Activated naive CD8-positive, alpha-beta T cell (primary cell): ENCODE results near the gene UFC1.
A peak's percentile ranks its signal among the peaks of the same experiment; 100 is the strongest.

Experiments
- H3K27ac Mint-ChIP-seq: one replicate; pipeline ENCODE4 v1.8.0; 2021; ENCODE audit warnings: mixed read lengths
- H3K27me3 Mint-ChIP-seq: one replicate; pipeline ENCODE4 v1.8.0; 2021; ENCODE audit warnings: mixed read lengths
- H3K36me3 Mint-ChIP-seq: one replicate; pipeline ENCODE4 v1.8.0; 2021; ENCODE audit warnings: mixed read lengths
- H3K4me1 Mint-ChIP-seq: one replicate; pipeline ENCODE4 v1.8.0; 2021; ENCODE audit warnings: low read depth, mixed read lengths
- H3K4me3 Mint-ChIP-seq: one replicate; pipeline ENCODE4 v1.8.0; 2021; ENCODE audit warnings: mild to moderate bottlenecking, mixed read lengths
- H3K9me3 Mint-ChIP-seq: one replicate; pipeline ENCODE4 v1.8.0; 2021; ENCODE audit warnings: low read depth, mixed read lengths

UFC1 gene

GRCh38 chr1:161128591-161129420, 25.0 kb upstream of the UFC1 start:
- H3K4me3 Mint-ChIP-seq: peak overlapping the region; percentile 27
- H3K27ac Mint-ChIP-seq: peak overlapping the region; percentile 97
- H3K36me3 Mint-ChIP-seq: peaks cover 13% of the 10 kb centered on the region
- no peaks in the 10 kb centered on the region for H3K9me3 Mint-ChIP-seq
- H3K4me1 Mint-ChIP-seq: peaks cover 58% of the 10 kb centered on the region
- no peaks in the 10 kb centered on the region for H3K27me3 Mint-ChIP-seq

GRCh38 chr1:161130266-161130665, 23.5 kb upstream of the UFC1 start:
- Mint-ChIP-seq H3K4me1 (peaks cover 62% of the 10 kb centered on the region), H3K9me3 (no peaks in the 10 kb centered on the region), H3K27me3 (no peaks in the 10 kb centered on the region), H3K4me3 (no peak overlapping the region), H3K27ac (peak overlapping the region; percentile 97), H3K36me3 (peaks cover 13% of the 10 kb centered on the region)

- Mint-ChIP-seq H3K4me3 (no peak overlapping the region), H3K36me3 (peaks cover 5% of the 10 kb centered on the region), H3K27ac (peak overlapping the region; percentile 97), H3K4me1 (peaks cover 54% of the 10 kb centered on the region), H3K9me3 (no peaks in the 10 kb centered on the region), H3K27me3 (no peaks in the 10 kb centered on the region)
Measured at GRCh38 chr1:161131523-161132409, 22.0 kb upstream of the UFC1 start.

DNA sequence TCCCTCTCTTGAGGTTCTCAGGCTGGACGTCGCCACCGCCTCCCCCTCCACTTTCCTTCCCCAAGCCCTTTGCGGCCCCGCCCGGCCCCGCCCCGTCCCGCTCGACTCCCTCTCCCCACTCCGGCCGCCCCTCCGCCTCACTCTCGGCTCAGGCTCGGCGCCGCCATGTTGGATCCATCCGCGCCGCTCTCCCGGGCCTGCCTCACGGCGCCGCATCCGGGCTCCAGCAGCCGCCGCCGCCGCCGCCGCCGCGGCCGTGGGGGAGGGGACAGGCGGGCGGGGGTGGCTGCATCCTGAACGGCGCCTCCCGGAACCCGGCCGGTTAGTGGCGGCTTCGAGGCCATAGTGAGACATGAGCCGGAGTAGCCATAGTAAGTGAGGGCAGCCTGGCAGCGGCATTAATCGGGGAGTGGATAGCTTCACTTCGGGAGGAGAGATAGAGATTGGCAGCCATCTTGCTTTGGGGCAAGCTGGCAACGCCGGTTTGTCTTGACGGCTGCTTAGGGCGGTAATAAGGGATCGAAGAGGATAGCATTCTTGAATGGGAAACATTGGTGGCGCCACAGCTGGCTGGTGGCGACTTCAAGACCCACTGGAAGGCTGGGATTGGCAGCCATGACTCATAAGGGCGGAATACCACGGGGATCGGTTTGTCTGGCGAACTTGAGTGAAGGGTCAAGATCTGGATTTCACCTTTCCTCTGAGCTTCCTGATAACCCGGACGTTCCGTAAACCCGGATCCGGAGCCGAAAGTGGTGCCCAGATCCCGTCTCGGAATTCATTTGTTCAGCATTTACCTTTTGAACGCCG, 21.2 kb upstream of the UFC1 start, which contains the start of gene DEDD:
Gene DEDD (minus strand): TSS at position 258 of the 810 bp plus-strand sequence. CDS start 8,205 bp downstream, outside the sequence.
- Mint-ChIP-seq H3K9me3 (no peaks in the 10 kb centered on the region), H3K27ac (peak within 1 kb of the TSS; percentile 97), H3K27me3 (no peaks in the 10 kb centered on the region), H3K4me3 (no peak within 1 kb of the TSS), H3K4me1 (peaks cover 46% of the 10 kb centered on the region), H3K36me3 (peaks cover 4% of the 10 kb centered on the region)

- no peak overlapping the region for H3K4me3 Mint-ChIP-seq
- H3K27ac Mint-ChIP-seq: no peak overlapping the region
- H3K27me3 Mint-ChIP-seq: no peaks in the 10 kb centered on the region
- H3K9me3 Mint-ChIP-seq: no peaks in the 10 kb centered on the region
- peaks cover 4% of the 10 kb centered on the region for H3K36me3 Mint-ChIP-seq
- H3K4me1 Mint-ChIP-seq: peaks cover 40% of the 10 kb centered on the region
Measured at GRCh38 chr1:161133220-161133740, 20.5 kb upstream of the UFC1 start.

DNA sequence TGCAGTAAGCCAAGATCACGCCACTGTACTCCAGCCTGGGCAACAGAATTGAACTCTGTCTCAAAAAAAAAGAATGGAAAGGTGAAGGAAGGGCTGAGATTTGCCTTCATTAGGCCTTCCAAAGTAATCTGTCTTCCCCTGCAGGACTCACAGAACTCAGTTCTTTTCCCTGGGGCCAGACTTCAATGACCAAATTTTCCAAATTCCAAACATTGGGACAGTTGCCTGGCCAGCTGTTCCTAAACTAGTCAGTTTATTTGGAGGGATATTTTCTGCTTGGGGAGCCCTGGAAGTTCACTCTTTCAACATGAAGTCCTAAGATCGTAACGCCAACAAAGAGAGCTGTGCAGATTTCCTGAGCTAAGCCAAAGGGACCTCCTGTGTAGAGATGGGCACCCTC, 15.9 kb upstream of the UFC1 start:
- peaks cover 5% of the 10 kb centered on the region for H3K4me1 Mint-ChIP-seq
- H3K4me3 Mint-ChIP-seq: no peak overlapping the region
- H3K36me3 Mint-ChIP-seq: no peaks in the 10 kb centered on the region
- H3K27me3 Mint-ChIP-seq: no peaks in the 10 kb centered on the region
- H3K27ac Mint-ChIP-seq: no peak overlapping the region
- H3K9me3 Mint-ChIP-seq: no peaks in the 10 kb centered on the region

DNA sequence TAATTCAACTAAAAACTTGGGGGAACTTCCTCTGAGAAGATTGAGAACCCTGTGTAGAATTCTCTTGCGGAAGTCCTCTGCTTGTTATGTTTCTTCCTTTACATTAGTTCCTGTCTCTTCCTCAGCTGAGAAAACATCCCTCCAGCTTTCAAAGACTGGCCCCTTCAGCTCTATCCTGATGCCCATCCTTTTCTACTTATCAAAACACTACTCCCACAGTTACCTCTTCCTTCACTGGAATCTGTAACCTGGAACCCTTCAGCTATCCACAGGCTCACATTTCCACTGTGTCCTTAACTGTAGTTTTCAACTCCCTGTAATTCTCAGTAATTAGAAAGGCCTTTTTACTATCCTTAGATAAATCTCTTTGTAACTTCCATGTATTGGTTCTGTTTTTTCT, 15.3 kb upstream of the UFC1 start:
- Mint-ChIP-seq H3K9me3 (no peaks in the 10 kb centered on the region), H3K4me1 (peaks cover 5% of the 10 kb centered on the region), H3K4me3 (no peak overlapping the region), H3K27me3 (no peaks in the 10 kb centered on the region), H3K27ac (peak overlapping the region; percentile 17), H3K36me3 (no peaks in the 10 kb centered on the region)

DNA sequence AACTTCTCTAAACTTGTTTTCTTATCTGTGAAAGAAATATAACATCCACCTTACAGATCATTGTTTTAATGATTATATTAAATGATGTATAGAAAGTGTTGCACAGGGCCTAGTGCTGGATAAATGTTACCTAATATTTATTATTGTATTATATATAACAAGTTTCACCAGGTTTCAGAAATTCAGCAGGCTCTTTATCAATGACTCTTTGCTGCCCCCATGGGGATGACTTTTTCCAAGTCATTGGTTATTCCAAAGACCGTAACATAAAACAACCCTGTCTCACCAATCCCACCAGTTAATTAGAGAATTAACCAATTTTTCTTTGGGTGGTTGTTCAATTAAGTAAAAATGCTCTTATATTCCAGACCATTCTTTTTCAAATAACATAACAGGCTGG, 14.0 kb upstream of the UFC1 start:
- no peak overlapping the region for H3K4me3 Mint-ChIP-seq
- no peak overlapping the region for H3K27ac Mint-ChIP-seq
- H3K9me3 Mint-ChIP-seq: no peaks in the 10 kb centered on the region
- H3K4me1 Mint-ChIP-seq: peaks cover 5% of the 10 kb centered on the region
- no peaks in the 10 kb centered on the region for H3K27me3 Mint-ChIP-seq
- no peaks in the 10 kb centered on the region for H3K36me3 Mint-ChIP-seq

DNA sequence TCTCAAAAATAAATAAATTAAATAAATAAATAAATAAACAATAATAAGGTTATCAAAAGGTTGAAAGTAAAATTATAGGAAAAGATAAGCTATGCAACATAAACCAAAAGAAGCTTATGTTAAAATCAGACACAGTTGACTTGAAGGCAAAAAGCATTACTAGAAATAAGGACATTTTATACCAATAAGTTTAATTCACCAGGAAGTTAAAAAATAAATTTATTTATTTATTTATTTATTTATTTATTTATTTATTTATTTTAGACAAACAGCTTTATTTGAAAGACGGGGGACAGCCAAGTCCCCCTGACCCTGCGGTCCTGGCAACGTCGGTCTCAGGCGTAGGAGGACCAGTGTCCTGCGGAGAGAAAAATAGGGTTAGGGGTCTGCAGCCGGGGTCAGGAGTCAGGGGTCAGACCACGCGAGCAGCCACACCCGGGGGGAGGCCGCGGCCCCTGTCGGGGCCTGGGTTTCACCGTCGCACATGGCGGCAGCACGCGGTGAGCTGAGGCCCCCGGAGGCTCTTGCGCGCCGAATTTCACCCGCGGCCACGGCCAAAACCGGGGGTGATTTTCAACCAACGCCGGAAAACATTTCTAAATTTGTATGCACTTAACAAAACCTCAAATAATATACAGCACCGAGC, 12.9 kb upstream of the UFC1 start:
- Mint-ChIP-seq H3K27me3 (no peaks in the 10 kb centered on the region), H3K27ac (no peak overlapping the region), H3K36me3 (no peaks in the 10 kb centered on the region), H3K4me3 (no peak overlapping the region), H3K4me1 (peaks cover 1% of the 10 kb centered on the region), H3K9me3 (no peaks in the 10 kb centered on the region)

DNA sequence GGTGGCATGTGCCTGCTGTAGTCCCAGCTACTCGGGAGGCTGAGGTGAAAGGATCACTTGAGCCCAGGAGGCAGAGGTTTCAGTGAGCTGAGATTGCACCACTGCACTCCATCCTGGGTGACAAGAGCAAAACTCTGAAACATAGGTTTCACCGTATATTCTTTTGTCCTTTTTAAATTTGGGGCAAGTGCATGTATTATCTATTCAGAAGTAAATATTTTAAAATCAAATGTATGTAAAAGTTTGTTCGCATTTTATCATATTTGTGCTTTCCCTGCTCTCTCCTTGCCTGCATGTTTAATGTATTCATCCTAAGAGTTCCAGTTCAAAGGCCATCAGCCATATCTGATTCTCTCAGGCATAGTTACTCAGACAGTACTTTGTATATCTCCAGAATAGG, 7.9 kb upstream of the UFC1 start:
- H3K9me3 Mint-ChIP-seq: no peaks in the 10 kb centered on the region
- no peak overlapping the region for H3K27ac Mint-ChIP-seq
- no peak overlapping the region for H3K4me3 Mint-ChIP-seq
- no peaks in the 10 kb centered on the region for H3K27me3 Mint-ChIP-seq
- H3K4me1 Mint-ChIP-seq: no peaks in the 10 kb centered on the region
- no peaks in the 10 kb centered on the region for H3K36me3 Mint-ChIP-seq

- peaks cover 23% of the 10 kb centered on the region for H3K4me1 Mint-ChIP-seq
- H3K27ac Mint-ChIP-seq: peak overlapping the region; percentile 78
- H3K9me3 Mint-ChIP-seq: no peaks in the 10 kb centered on the region
- H3K4me3 Mint-ChIP-seq: peak overlapping the region; percentile 98
- no peaks in the 10 kb centered on the region for H3K27me3 Mint-ChIP-seq
- H3K36me3 Mint-ChIP-seq: peaks cover 9% of the 10 kb centered on the region
Measured at GRCh38 chr1:161153176-161153575, 602 bp upstream of the UFC1 start.

- Mint-ChIP-seq H3K4me1 (peaks cover 61% of the 10 kb centered on the region), H3K36me3 (peaks cover 14% of the 10 kb centered on the region), H3K27me3 (no peaks in the 10 kb centered on the region), H3K9me3 (no peaks in the 10 kb centered on the region), H3K4me3 (peak overlapping the region; percentile 92), H3K27ac (peak overlapping the region; percentile 92)
Measured at GRCh38 chr1:161157867-161158266, 4.1 kb downstream of the UFC1 start.

DNA sequence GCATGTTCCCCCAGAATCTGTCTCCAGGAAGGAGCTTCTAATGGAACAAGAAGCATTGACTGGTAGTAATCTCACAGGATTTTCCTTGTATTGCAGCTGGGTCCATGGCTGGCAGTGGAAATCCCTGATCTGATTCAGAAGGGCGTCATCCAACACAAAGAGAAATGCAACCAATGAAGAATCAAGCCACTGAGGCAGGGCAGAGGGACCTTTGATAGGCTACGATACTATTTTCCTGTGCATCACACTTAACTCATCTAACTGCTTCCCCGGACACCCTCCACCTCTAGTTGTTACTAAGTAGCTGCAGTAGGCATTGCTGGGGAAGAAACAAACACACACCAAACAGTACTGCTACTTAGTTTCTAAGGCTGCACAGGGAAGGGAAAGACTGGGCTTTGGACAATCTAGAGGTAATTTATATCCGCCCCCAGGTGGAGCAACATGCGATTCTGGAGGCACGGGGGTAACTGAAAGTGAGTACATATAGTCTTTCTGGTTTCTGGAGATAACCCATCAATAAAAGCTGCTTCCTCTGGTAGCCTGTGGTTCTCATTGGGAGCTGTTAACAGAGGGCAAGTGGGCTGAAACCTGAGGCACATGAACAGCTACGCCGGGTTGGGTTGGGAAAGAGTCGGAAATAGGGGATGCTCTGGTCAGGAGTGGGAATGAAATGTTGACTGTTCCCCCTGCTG, 4.7 kb downstream of the UFC1 start:
- Mint-ChIP-seq H3K36me3 (peaks cover 14% of the 10 kb centered on the region), H3K4me1 (peaks cover 59% of the 10 kb centered on the region), H3K27ac (peak overlapping the region; percentile 92)

More for the DNA sequence above, 4.7 kb downstream of the UFC1 start:
- Mint-ChIP-seq H3K9me3 (no peaks in the 10 kb centered on the region), H3K4me3 (peak overlapping the region; percentile 92), H3K27me3 (no peaks in the 10 kb centered on the region)
